T47D (cell line): Measurements from ENCODE around the gene FHIP1B.
"Not testable (repeated sequence)": the region's sequence is repeated elsewhere in the genome, so short reads cannot be mapped to it uniquely, and the experiment has no call there.

Experiments used
- DNase-seq, 2 experiments: peaks; one replicate each; pipeline versions ENCODE4 v3.0.0 to v3.0.0-alpha.2; 2011 to 2012; ENCODE audit warnings: low read depth in 1 of 2, low spot score in 1 of 2
- JUND ChIP-seq: IDR thresholded peaks from 2 replicates; pipeline ENCODE4 v1.6.1; 2012; ENCODE audit warnings: low read depth
- in situ Hi-C: cut with HindIII; loops from 2 replicates; pipeline ENCODE4 v1.10.0; 2016; ENCODE audit warnings: low sequenced_read_pairs, low pct_unique_long_range_greater_than_20kb

The FHIP1B gene

DNA sequence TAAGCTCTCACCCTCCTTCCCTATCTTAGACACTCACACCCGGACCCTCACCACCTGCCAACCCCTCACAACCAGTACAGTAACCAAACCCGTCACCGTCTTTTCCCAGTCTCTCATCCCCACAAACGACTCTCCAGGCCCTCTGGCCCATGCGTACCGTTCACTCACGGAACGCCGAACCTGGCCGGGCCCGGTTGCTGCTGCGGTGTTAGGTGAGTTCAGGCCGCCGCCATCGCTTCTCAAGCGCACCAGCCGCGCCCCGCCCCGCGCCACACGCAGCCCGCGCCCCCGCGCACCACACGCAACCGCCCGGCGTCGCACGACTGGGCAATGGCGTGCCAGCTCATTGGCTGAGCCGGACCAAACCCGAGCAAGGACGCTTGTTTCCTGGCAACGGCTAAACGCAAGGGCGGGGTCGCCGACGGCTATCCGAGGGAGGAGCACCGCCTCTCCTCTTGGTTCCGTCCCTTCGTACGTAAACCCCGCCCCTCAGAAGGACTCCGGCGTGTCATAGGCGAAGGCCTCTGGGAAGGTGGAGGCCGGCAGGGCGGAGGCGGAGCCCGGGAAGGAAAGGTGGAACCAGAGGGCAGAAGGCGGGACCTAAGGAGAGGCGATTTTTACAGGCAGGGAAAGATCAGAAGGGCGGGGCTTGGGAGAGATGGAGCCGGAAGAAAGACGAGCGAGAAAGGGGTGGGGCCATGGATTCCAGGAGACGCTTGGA, at the start of gene FHIP1B:
Gene FHIP1B, minus strand, starts transcription at position 250 of the 721 bp plus-strand sequence. CDS start 10,120 bp downstream, outside the sequence.
- peak; percentile 81 to 99 for DNase-seq
- no peak for TF ChIP-seq JUND
- in situ Hi-C loops = no loop called here

DNA sequence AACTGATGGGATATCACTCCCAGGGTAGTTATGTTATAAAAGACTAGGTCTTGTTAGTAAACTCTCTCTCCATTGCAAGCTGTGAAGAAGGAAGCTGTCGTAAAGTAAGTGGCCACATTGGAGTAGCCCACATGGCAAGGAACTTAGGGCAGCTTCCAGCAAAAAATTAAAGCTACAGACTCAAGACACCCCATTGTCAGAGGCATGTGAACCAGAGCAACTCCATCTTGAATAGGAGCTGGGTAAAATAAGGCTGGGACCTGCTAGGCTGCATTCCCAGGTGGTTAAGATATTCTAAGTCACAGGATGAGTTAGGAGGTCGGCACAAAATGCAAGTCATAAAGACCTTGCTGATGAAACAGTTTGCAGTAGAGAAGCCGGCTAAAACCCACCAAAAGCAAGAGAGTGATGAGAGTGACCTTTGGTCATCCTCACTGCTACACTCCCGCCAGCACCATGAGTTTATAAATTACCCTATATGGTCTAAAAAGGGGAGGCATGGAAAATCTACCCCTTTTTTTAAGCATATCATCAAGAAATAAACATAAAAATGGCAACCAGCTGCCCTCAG, 49.1 kb upstream of the FHIP1B start:
- in situ Hi-C loops = no loop called here
- DNase-seq = no peak
- TF ChIP-seq JUND = no peak

DNA sequence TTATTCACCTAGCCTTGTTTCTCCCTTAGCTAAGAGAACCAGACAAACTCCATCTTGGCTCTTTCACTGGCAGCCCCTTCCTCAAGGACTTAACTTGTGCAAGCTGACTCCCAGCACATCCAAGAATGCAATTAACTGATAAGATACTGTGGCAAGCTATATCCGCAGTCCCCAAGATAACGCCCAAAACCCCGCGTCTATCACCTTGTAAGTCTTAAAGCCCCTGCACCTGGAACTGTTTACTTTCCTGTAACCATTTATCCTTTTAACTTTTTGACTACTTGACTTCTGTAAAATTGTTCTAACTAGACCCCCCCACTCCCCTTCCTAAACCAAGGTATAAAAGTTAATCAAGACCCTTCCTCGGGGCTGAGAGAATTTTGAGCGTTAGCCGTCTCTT, 46.4 kb upstream of the FHIP1B start:
- in situ Hi-C loops, DNase-seq: not testable (repeated sequence)

DNA sequence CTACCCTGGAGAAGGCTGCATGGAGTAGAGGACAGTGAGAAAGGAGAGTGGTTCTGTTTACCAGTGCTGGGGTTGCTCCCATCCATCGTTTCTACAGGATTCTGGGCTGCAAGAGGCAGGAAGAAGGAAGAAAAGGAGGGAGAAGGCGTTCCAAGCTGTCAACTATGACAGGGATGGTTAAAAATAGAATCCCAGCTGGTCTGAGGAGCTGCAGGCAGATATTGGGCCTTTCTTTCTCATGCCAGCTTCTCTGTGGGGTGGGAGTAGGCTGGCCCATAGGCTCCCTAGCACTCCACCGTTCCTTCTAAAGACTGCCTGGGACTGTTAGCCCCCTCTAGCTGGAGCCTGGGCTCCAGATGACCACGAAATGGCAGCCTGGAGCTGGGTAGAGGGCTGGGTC, 38.8 kb upstream of the FHIP1B start:
- in situ Hi-C loops = no loop called here
- no peak for TF ChIP-seq JUND
- DNase-seq = no peak

DNA sequence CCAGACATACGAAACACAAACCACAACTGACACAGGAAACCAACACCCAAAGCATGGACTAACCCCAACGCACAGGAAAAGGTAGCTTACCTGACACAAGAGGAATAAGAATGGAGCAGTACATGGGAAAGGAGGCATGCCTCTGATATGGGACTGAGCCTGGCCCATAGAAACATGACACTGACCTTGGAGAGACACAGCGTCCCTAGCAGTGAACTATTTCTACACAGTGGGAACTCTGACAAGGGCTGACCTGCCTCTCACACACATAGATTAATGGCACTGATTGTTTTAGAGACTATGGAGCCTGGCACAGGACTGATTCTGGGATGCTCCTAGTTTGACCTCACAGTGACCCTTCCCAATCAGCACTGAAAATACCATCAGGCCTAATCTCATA, 37.2 kb upstream of the FHIP1B start:
- no peak for TF ChIP-seq JUND
- in situ Hi-C loops = no loop called here
- no peak for DNase-seq

DNA sequence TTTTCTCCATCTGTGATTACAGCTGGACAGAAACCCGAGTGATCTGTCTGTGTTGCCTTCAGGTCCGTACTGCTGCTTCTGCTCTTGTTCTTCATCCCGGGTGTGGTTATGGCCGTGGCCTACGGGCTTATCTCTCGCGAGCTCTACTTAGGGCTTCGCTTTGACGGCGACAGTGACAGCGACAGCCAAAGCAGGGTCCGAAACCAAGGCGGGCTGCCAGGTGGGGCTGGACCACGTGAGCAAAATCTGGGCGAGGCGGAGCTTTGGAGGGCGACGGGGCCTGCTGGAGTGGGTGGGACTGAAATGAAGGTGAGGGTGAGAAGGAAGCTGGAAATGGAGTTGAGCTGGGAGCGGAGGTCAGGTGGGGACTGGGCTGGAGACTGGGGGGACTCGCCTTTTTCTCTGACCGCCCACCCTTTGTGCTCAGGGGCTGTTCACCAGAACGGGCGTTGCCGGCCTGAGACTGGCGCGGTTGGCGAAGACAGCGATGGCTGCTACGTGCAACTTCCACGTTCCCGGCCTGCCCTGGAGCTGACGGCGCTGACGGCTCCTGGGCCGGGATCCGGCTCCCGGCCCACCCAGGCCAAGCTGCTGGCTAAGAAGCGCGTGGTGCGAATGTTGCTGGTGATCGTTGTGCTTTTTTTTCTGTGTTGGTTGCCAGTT, 36.3 kb upstream of the FHIP1B start:
- TF ChIP-seq JUND = no peak
- no peak for DNase-seq
- in situ Hi-C loops = no loop called here

DNA sequence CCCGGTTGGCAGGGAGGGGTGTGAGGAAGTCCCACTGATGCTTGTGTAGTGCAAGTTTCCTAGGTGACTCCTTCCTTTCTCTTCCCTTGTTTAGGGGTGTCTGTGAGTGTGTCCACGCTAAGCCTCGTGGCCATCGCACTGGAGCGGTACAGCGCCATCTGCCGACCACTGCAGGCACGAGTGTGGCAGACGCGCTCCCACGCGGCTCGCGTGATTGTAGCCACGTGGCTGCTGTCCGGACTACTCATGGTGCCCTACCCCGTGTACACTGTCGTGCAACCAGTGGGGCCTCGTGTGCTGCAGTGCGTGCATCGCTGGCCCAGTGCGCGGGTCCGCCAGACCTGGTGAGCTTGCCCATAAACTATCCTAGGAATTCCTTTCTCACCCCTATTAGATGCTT, 35.6 kb upstream of the FHIP1B start:
- no peak for DNase-seq
- no peak for TF ChIP-seq JUND
- in situ Hi-C loops = no loop called here

DNA sequence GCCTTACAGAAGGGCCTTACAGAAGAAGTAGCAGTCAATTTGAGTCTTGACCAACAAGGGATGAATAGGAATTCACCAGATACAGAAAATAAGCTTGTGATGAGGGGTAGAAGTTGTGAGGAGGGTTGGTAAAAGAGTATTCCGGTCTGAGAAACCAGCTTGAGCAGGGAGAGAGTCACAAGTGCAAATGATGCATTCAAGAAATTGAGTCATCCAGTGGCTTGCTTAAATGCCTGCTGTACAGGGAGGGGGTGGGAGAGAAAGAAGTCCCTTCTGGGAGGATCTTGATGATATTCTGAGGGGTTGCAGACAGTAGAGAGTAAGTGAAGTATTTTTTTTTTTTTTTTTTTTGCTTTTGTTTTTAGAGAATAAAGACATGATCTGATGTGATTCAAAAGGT, 34.4 kb upstream of the FHIP1B start:
- TF ChIP-seq JUND = no peak
- in situ Hi-C loops = no loop called here
- DNase-seq = no peak

DNA sequence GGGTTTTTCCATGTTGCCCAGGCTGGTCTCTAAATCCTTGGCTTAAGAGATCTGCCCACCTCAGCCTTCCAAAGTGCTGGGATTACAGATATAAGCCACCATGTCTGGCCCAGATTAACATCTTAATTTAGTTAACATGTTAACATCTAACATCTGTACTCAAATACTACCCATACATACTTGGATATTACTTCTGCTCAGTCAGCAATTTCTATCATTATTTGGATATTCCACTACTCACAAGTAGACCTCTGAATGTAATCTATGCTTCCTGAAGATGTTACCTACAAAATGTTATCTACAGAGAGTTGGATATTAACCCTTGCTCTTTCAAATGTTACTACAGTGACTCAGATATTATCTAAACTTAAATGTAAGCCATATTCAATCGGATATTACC, 29.2 kb upstream of the FHIP1B start:
- TF ChIP-seq JUND = no peak
- no peak for DNase-seq
- in situ Hi-C loops = no loop called here

DNA sequence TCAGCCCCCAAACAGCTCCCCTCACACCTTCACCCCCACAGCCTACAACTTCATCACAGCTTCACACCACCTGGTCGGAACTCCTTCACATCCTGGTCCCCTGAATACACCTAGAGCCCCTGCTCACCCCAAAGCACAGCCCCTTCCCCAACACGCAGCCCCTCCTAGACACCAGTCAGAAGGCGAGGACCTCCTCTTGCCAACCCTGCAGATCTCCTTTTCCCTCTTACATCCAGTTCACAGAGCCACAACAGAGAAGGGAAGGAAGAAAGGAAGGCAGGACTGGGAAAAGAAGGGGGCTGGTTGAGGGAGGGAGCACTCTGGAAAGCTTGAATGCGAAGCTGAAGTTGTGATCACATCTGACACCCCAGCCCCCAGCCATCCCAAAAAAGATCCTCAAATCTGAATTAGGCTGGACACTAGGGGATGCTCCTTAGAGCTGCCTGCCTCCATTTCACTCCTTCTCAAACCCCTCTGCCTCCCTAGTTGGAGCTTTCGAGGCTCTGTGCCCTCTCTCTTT, 25.8 kb upstream of the FHIP1B start:
- in situ Hi-C loops = no loop called here
- no peak for TF ChIP-seq JUND
- DNase-seq = no peak

DNA sequence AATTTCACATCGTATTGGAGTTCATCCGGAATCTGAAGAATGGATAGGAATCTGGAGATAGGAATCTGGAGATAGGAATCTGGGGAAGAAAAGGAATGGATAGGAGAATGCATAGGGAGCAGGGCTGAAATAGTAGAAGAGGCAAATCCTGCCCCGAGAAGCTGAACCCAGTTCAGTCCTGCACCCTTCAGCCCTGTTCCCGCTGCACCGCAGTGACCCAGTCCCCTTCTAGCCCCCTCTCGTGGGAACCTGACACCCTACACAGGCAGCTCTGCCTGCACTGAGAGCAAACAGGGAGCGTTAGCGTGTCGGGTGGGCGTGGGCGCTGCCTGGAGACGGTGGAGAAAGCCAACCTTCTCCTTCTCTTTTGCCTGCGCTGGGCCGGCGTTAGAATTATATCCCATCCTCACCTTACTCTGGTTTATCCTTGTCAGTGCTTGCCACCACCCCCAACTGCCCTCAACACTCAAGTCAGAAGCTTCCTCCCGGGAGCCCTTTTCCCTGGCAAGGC, 24.2 kb upstream of the FHIP1B start:
- in situ Hi-C loops = no loop called here
- DNase-seq = no peak
- no peak for TF ChIP-seq JUND

DNA sequence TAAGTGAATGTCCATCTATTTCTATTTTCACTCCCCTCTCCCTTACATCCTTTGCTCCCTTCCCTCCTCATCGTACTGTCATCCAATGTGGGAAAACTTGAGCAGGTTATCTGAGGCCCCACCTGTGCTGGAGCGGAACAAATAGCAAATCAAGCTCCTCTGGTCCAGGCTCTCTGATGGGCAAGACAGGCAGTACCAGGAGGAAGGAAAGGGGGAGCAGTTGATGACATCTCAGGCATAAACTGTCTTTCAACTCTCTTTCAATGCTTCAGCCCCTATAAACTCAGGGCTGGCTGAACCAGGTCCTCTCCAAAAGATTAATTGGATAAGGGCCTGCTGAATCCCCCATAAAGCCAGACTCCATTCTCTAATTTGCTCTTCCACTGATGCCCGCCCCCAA, 23.7 kb upstream of the FHIP1B start:
- in situ Hi-C loops = no loop called here
- no peak for DNase-seq
- no peak for TF ChIP-seq JUND

DNA sequence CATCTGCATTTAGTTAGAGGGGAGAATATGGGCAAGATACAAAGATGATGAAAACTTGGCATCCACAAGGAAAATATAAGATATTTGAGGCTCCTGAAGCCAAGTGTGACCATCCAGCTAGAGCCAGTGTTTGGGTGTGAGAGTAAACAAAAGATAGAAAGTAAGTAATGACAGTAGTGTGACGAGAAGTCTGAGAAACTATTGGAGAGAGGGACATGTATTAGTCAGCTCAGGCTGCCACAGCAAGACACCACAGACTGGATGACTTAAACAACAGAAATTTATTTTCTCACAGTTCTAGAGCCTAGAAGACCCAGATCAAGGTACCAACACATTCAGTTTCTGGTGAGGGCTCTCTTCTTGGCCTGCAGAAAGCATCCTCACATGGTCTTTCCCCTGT, 18.8 kb upstream of the FHIP1B start:
- no peak for DNase-seq
- in situ Hi-C loops = no loop called here
- TF ChIP-seq JUND = no peak
